ENCODE measurements around the gene CCDC201. TPM values are rescaled to one million over a fixed set of nuclear protein-coding genes. Genes with fewer than 3 reads are reported as not detected.

The CCDC201 gene, protein sequence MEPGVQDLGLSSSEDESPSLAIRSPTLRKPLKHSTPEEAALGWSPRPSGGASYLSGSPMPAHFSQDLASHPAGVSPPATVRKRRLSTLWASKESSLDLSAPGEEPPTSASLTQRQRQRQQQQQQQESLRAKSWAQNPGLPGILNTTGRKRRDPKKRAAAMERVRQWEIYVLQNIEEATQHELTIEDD
- 0.02 TPM in 1 of 5 replicates, not detected in the others for total RNA-seq (2022; extraction: Qiagen RNA extraction)

DNA sequence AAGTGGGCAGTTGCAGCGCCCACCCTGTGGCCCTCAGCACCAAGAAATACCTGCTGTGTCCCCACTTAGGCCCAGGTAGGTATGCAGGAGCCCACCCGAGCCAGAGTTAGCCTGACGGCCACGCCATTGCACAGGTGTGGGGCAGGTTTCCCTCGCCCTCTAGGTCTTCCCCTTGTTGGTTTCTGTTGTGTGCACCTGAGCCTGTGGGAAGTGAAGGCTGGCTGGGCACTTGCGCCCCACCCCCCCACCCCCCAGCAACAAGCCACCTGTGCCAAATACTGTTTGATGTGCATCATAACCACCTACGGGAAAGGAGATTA is at the start of gene CCDC201:
TSS of gene CCDC201 (minus strand) at position 48 of the 320 bp plus-strand sequence. CDS start 75 bp downstream, outside the sequence.

DNA sequence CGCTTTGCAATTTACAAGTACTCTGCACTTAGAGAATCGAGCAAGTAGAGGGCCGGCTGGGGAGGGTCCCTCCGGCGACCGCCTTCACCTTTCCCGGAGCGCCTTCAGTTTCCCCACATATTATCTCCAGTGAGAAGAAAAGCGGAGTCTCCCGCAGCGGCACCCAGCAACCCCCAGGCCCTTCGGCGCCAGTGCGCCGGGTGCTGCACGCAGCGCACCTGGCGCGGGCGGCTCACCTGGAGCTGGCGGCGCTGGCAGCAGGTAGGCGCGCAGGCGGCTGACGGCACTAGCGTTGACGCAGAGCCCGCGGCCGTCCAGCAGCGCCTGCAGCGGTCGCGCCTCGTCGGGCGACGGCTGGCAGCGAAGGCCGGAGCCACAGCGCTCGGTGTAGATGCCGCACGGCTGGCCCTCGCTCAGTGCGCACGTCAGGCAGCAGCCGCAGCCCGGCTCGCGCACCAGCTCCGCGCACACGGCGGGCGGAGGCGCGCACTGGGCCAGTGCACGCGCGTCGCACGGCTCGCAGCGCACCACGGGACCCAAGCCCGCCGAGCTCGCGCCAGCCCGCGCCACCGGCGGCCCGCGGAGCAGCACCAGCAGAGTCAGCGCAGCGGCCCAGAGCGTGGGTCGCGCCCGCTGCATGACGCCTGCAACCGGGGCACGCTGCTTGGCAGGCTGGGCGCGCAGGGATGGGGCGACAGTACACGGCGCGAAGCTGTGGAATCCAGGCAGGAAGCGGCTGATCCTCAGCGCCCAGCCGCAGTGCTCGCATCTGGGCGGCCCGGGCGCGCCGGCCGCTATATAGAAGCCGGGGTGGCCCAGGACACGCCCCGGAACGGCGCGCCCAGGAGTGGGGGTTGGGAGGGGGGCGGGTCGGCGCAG is 47.9 kb upstream of the CCDC201 start, which contains the start of gene IGFBP3:
TSS of gene IGFBP3 (minus strand) at position 771 of the 879 bp plus-strand sequence. CDS start at position 639, 132 bp downstream.

DNA sequence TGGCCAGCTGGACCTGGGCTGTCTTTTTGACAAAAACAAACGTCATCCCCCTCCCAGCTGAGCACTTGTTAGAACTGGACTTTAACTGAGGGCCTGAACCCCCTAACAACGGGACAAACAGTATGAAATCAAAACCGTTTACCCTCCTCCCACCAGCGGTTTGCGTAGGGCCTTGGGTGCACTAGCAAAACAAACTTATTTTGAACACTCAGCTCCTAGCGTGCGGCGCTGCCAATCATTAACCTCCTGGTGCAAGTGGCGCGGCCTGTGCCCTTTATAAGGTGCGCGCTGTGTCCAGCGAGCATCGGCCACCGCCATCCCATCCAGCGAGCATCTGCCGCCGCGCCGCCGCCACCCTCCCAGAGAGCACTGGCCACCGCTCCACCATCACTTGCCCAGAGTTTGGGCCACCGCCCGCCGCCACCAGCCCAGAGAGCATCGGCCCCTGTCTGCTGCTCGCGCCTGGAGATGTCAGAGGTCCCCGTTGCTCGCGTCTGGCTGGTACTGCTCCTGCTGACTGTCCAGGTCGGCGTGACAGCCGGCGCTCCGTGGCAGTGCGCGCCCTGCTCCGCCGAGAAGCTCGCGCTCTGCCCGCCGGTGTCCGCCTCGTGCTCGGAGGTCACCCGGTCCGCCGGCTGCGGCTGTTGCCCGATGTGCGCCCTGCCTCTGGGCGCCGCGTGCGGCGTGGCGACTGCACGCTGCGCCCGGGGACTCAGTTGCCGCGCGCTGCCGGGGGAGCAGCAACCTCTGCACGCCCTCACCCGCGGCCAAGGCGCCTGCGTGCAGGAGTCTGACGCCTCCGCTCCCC is 15.5 kb upstream of the CCDC201 start, which contains the start of gene IGFBP1:
TSS of gene IGFBP1 (plus strand) at position 304 of the 808 bp plus-strand sequence. CDS start at position 469, 165 bp downstream.

Other genes with a start within 250 kb of the CCDC201 start
- 25.4 to 42.0 TPM (median 34.7 TPM) in 5 replicates for gene IGFBP1, start 15.4 kb upstream of the CCDC201 start, total RNA-seq (2022; extraction: Qiagen RNA extraction)
- 160 to 234 TPM (median 206 TPM) in 5 replicates for gene IGFBP3, start 48.2 kb upstream of the CCDC201 start, total RNA-seq (2022; extraction: Qiagen RNA extraction)